Left ventricle myocardium superior (tissue), 1 donor: ENCODE measurements around the gene SKI. TPM values are rescaled to one million over a fixed set of nuclear protein-coding genes. Genes with fewer than 3 reads are reported as not detected.
A peak's percentile ranks its signal among the peaks of the same experiment; 100 is the strongest.

Experiments used
- ATAC-seq: fragments of 200-7000 bp; cut with Tn5 transposase; one replicate; pipeline ENCODE4 v1.9.1; 2020; ENCODE audit warnings: mild to moderate bottlenecking, moderate library complexity
- DNase-seq: peaks from one replicate; pipeline ENCODE4 v3.0.0-alpha.2; 2020
- intact Hi-C: fragments of 100-400 bp; cut with micrococcal nuclease; formaldehyde crosslinking; loops from one replicate; pipeline ENCODE4 v1.11.0; 2022
- total RNA-seq: library from RNA; stranded (reverse); fragmentation: NEBNext Ultra II Directional; extraction: Animal tissue kit (Norgen Biotek cat#: 25700); gene quantifications from one replicate; pipeline ENCODE4 v1.2.1, GENCODE V29; 2021
- donor health status: DM: no; HTN: yes; CAD: no; lungs with severe emphysema.

Gene SKI
- total RNA-seq, 1 donor from 2014 or later: 35.3 TPM

GRCh38 chr1:2339206-2340085 is 111.3 kb downstream of the SKI start:
- DNase-seq: peak; percentile 19
- no peak for ATAC-seq
- intact Hi-C loops: no loop called here

DNA sequence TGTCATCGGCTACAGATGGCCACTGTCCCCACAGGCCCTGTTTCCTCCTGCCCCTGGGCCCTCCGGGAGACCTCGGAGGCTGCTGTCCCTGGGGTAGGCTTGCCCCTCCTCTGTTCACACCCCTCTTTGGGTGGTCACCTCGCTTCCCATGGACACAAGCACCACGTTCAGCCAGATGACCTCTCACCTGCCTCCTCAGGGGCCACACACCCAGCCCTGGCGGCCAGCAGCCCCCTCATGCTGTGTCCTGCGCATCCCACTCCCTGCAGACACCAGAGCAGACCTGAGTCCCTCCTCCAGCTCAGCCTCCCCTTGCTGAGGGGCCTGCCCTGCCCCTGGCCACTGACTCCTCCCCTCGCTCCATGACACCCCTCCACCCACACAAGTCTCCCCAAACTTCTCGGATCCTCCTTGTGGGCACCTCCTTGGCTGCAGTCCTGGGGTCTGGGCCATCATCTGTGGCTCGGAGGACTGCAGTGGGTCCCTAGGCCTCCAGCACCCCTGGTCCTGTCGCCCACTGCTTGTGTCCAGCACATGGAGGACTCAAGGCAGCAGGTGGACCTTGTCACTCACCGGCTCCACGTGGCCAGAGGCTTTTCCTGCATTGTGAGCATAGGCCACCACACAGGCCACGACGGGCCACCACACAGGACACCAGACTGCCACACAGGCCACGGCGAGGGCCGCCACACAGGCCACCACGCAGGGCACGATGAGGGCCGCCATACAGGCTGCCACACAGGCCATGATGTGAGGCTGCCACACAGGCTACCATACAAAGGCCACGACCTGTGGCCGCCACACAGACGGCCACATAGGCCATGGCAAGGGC is 112.2 kb downstream of the SKI start:
- no peak for ATAC-seq
- peak; percentile 16 for DNase-seq
- intact Hi-C loops: no loop called here

DNA sequence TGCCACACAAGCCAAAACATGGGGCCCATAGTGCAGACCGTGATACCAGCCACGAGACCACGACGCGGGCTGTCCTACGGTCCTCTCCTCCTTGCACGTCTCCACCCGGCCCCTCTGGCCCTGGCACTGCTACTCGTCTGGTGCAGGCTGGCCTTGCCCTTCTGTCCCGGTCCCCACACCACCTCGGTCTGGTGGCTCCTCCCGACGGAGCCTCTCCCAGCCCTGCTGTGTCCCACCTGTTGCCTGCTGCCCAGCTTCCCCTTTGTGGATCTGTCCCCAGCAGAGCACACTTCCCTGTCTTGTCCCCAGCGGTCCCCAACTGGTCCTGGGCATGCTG is 112.8 kb downstream of the SKI start:
- peak; percentile 28 for DNase-seq
- no peak for ATAC-seq
- intact Hi-C loops: no loop called here

DNA sequence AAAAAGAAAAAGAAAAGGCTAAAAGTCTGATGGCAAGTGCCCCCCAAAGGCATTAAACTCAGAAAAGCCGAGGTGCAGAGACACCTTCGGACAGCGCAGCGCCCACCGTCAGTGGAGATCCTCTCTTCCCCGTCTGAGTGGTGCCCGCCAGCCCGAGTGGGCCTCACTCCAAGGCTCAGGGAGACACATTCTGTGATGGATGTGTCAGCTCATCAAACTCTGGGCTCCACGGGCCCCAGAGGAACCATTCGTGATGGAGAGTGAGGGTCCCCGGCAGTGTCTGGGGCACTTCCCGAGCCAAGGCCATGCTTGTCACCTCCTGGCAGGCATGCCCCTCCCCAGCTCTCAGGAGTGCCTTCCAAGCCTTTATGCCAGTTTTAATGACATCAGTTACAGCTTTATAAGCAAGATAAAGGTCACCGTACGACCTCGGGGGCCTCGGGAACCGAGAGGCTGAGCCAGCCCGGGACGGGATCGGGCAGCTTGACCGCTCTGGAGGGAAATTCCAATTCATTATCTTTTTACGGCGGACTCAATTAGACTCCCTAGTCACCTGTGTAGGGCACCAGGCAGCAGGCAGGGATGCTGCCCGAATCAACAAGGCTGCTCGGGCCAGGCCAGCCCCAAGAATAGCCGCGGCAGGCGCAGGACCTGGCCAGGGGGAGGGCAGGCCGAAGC is 113.7 kb downstream of the SKI start:
- no peak for ATAC-seq
- DNase-seq: peak; percentile 20
- intact Hi-C loops: no loop called here

DNA sequence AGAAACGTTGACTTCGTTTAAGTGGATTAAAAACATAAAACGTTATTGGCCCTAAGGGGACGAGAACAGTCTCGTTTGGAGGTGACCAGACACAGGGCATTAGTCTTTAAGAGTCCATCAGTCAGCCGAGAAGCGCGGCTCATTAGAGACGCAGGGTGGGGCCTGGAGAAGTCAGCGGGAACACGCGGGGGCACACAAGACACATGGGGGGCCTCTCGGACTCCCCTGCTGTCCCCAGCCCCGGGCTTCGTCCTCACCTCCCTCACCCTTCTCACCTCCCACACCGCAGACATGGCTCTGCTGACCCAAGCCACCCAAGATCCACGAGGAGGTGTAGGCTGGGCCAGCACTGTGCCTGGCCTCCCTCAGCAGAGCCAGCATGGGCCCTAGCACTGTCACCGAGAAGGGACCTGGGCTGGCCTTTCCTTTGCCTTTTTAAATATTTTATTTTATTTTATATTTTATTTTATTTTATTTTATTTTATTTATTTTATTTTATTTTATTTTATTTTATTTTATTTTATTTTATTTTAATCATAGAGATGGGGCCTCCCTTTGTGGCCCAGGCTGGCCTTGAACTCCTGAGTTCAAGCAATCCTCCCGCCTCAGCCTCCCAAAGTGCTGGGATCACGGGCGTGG is 114.4 kb downstream of the SKI start:
- intact Hi-C loops: no loop called here
- ATAC-seq (no peak), DNase-seq (peak; percentile 15)

DNA sequence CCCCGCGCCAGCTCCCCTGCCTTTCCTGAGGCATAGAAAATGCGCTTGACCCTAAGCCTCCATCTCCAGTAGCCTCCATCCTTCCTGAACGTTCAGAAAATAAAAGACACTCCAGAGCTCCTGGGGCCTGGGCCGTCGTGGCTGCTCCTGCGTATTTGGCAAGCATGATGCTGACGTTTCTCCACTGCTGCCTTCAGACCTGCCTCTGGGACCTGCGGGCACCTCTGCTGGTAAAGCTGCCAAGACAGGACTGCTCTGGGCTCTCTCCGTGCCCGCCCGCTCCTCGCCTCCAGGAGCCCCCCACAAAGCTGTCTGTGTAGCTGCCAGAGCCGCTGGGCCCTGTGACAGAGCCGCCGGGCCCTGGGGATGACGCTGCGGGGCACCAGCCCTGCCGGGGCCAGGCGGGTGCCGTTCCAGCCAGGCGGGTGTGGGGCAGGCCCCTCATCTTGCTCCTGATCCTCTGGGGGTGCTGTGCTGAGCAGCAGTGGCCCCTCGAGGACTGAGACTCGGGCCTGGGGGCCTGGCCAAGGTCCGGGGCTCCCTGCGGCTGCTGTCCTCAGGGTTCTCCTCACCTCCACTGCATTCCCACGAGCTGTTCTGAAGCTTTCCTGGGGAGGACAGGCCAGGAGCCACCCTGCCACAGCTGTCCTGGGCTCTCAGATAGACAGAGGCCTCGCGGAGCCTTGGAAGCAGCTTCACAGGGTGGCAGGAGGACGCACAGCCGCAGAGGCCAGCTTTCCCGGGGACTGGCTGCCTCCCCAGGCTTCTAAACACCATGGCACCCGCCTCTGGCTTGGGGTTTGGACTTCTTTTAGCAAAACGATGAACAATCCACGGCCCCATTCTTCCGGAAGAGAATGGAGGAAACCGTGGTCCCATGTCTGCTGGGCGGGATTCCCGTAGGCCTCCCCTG is 115.2 kb downstream of the SKI start:
- ATAC-seq: no peak
- intact Hi-C loops: no loop called here
- DNase-seq: peak; percentile 23

DNA sequence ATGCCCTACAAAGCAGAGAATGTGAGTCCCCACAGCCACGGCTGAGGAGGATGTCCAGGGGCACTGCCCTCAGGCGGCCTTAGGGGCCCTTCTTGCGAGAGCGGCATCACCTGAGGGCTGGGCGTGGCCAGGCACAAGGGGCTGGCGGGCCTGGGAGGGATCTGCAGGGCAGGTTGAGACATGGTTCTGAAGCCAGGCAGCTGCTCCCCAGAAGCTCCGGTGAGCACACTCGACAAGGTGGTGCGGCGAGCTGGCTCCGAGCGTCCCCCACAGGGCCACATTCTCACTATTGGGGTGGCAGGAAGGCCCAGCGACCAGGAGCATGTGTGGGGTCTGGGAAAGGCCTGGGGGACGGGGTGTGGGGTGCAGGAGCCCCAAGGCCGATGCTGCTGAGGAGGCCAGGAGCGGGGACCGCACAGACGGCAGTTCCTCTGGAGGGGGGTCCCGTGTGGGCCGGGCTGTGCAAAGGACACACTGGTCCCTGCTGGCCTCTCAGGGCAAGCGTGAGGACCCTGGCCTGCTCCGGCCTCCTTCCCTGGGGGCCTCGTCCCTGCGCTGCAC is 116.1 kb downstream of the SKI start:
- DNase-seq (peak; percentile 25), ATAC-seq (no peak)
- intact Hi-C loops: no loop called here

DNA sequence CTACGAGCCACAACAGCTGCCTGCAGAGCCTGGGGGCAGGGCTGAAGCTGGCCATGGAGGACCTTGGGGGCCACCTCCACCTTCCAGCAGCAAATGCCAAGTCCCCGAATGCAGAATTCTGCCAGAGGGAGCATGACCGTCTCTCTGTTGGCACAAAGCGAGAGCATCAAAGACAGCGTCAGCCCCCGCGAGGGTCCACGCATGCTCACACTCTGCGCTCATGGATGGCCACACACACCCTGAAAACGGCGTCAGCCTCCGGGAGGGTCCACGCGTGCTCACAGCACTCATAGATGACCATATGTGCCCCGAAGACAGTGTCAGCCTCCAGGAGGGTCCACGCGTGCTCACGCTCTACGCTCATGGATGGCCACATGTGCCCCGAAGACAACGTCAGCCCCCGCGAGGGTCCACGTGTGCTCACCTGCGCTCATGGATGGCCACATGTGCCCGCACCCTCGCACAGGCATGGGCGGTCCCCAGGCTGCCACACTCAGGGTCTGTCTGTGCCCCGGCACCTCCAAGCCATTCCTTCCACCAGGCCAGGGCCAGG is 116.7 kb downstream of the SKI start:
- ATAC-seq (no peak), DNase-seq (peak; percentile 26)
- intact Hi-C loops: no loop called here

DNA sequence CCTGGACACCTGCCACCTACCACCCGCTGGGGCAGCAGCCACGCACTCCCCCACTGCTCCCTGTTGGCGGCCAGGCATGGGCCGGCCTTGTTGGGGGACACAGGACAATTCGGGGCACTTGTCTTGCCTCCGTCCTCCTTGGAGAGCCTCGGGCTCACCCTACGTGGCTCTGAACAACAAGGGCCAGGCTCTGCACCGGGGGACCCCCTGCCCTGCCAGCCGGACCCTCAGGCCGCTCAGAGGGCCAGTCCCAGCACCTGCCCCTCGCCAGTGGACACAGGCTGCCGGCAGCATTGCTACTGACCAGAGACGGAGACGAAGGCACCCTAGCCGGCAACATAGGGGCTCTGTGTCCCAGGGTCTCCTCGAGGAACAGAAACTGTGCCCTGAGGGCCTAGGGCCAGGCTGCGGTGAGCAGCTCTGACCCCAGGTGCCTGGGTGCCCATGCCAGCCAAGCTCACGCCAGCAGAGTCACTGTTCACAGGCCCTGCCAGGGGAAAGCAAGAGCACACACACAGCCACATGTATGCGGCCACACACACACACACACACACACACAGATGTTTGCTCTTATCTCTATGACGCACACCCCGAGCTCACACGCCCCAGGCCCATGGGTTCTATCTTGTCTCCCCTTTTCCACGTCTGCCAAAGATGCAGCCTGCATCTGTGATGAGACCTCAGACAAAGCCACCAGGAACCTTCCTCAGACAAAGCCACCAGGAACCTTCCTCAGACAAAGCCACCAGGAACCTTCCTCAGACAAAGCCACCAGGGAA is 117.4 kb downstream of the SKI start:
- DNase-seq (no peak), ATAC-seq (no peak)
- intact Hi-C loops: no loop called here

GRCh38 chr1:2346691-2347408 is 118.7 kb downstream of the SKI start:
- DNase-seq: no peak
- intact Hi-C loops: no loop called here
- ATAC-seq: no peak

DNA sequence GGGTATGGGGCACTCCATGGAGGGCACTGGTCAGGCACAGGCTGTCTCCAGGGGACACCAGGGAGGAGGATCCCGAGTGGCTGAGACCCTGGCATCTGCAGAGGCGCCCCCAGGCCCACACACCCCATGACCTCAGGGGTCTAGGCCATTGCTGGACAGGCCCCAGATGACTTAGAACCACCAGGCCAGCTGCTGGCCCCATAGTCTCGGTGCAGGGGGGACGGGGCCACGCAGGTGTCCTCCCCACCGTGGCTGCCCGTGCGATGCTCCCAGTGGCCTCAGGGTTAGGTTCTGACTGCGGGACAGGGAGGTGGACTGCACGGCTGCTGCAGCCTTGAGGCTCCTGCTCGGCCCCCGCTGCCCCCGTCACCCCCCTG is 119.3 kb downstream of the SKI start:
- DNase-seq (peak; percentile 15), ATAC-seq (no peak)
- intact Hi-C loops: no loop called here

DNA sequence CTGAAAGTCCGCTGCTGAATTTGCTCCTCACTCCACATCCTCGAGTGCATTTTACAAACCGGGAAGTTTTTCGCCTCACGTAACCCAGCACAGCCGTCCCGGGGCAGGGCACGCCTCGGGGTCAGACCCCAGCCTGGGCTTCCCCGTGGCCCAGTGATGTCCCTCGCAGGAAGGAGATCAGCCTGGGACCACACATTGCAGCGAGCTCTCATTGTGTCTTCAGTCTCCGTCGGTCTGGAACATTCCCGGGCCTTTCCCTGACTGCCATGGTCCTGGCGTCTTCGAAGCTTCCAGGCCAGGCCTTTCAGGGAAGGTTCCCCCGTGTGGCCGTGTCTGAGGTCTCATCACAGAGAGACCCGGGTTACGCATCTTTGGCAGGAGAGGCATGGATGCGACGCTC is 119.8 kb downstream of the SKI start:
- no peak for DNase-seq

DNA sequence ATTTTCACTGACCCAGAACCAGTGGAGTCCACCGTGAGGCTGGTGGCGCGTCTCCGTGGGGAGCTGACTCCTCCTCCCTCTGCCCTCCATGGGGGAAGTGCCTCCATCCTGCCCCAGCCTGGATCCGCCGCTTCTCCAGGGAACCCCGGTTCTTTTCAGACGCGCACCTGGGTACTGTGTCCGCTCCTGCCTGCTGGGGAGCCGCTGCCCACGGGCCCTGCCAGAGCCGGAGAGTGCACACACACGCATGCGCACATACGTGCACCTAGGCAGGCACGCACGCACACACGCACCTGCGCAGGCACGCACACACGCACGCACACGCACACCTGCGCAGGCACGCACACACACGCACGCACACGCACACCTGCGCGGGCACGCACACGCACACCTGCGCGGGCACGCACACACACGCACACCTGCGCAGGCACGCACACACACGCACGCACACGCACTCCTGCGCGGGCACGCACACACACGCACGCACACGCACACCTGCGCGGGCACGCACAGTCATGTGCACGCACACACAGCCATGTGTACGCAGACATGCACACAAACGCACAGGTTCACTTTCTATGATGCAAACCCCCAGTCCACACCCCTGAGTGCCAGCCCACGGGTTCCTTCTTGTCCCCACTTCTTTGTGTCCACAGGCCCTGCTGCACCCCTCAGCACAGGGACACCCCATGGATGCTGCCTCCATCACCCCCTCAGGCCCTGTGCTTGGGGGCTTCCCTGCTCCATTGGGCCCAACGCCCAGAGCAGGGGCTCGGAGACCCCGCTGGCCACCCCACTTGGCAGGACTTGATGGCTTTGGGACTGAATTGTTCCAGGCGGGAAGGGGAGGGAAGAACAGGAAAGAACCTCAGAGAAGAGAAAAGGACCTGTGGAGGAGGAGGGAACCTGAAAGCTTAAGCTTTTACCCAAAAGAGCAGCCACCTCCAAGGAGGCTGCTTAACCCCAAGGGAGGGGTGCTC is 120.5 kb downstream of the SKI start:
- peak; percentile 26 for DNase-seq
- intact Hi-C loops: no loop called here
- ATAC-seq: no peak

More for the DNA sequence above, 119.8 kb downstream of the SKI start:
- ATAC-seq: no peak
- intact Hi-C loops: no loop called here

GRCh38 chr1:2349806-2350205 is 121.7 kb downstream of the SKI start:
- intact Hi-C loops: no loop called here
- ATAC-seq (no peak), DNase-seq (no peak)

- ATAC-seq: no peak
Measured at GRCh38 chr1:2350501-2350900, 122.4 kb downstream of the SKI start.

More at GRCh38 chr1:2350501-2350900, 122.4 kb downstream of the SKI start:
- DNase-seq: no peak
- intact Hi-C loops: no loop called here
